Measurements from ENCODE around the gene ATP5PO.

- TF ChIP-seq, protein P1, sequence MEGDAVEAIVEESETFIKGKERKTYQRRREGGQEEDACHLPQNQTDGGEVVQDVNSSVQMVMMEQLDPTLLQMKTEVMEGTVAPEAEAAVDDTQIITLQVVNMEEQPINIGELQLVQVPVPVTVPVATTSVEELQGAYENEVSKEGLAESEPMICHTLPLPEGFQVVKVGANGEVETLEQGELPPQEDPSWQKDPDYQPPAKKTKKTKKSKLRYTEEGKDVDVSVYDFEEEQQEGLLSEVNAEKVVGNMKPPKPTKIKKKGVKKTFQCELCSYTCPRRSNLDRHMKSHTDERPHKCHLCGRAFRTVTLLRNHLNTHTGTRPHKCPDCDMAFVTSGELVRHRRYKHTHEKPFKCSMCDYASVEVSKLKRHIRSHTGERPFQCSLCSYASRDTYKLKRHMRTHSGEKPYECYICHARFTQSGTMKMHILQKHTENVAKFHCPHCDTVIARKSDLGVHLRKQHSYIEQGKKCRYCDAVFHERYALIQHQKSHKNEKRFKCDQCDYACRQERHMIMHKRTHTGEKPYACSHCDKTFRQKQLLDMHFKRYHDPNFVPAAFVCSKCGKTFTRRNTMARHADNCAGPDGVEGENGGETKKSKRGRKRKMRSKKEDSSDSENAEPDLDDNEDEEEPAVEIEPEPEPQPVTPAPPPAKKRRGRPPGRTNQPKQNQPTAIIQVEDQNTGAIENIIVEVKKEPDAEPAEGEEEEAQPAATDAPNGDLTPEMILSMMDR (IDR thresholded peaks at IDR 0.05) = no peak
- no peak for TF ChIP-seq POLR2A (IDR thresholded peaks at IDR 0.05)
Observed at GRCh38 chr21:33897098-33897497, 18.5 kb downstream of the ATP5PO start.
